T follicular helper cell (primary cell): ENCODE measurements around the gene PROSER3.
"Not testable (repeated sequence)": the region's sequence is repeated elsewhere in the genome, so short reads cannot be mapped to it uniquely, and the experiment has no call there.

Experiments used
- DNase-seq: peaks from one replicate; pipeline ENCODE4 v3.0.0-alpha.2; 2020; ENCODE audit warnings: low read depth

Gene PROSER3

GRCh38 chr19:35790981-35791813, 33.2 kb downstream of the PROSER3 start:
- DNase-seq, result no peak

GRCh38 chr19:35791814-35792279, 33.9 kb downstream of the PROSER3 start:
- DNase-seq, result no peak

GRCh38 chr19:35792312-35792711, 34.3 kb downstream of the PROSER3 start:
- DNase-seq, result no peak

- DNase-seq, result no peak
Measured at GRCh38 chr19:35792888-35793287, 34.9 kb downstream of the PROSER3 start.

GRCh38 chr19:35793381-35794165, 35.6 kb downstream of the PROSER3 start:
- DNase-seq, result no peak

- DNase-seq, result not testable (repeated sequence)
Measured at GRCh38 chr19:35795564-35795963, 37.6 kb downstream of the PROSER3 start.

GRCh38 chr19:35796645-35797542, 38.9 kb downstream of the PROSER3 start:
- DNase-seq, result no peak

GRCh38 chr19:35797663-35798062, 39.7 kb downstream of the PROSER3 start:
- DNase-seq, result no peak

- DNase-seq, result no peak
Measured at GRCh38 chr19:35801828-35802227, 43.9 kb downstream of the PROSER3 start.

GRCh38 chr19:35805526-35806102, 47.6 kb downstream of the PROSER3 start:
- no peak for DNase-seq

GRCh38 chr19:35806597-35806996, 48.6 kb downstream of the PROSER3 start:
- no peak for DNase-seq

- no peak for DNase-seq
Measured at GRCh38 chr19:35807633-35808032, 49.7 kb downstream of the PROSER3 start.

- no peak for DNase-seq
Measured at GRCh38 chr19:35811317-35812219, 53.6 kb downstream of the PROSER3 start.

GRCh38 chr19:35812220-35813042, 54.5 kb downstream of the PROSER3 start, which contains the start of gene PRODH2:
Gene PRODH2, minus strand, starts transcription at chr19:35812845. Its CDS starts 40 bp downstream, at chr19:35812805.
- no peak for DNase-seq

- DNase-seq, result no peak
Measured at GRCh38 chr19:35813043-35813890, 55.3 kb downstream of the PROSER3 start.

- DNase-seq, result no peak
Measured at GRCh38 chr19:35816262-35816661, 58.3 kb downstream of the PROSER3 start.

- no peak for DNase-seq
Measured at GRCh38 chr19:35816846-35817245, 58.9 kb downstream of the PROSER3 start.

- no peak for DNase-seq
Measured at GRCh38 chr19:35818445-35818844, 60.5 kb downstream of the PROSER3 start.
